Skeletal muscle cell (primary cell): ENCODE results near the gene DDX49.
"Not testable (repeated sequence)": the region's sequence is repeated elsewhere in the genome, so short reads cannot be mapped to it uniquely, and the experiment has no call there.

Experiments
- DNase-seq: peaks from one replicate; pipeline ENCODE4 v3.0.0-alpha.2; 2010; ENCODE audit warnings: low read depth
- H3K4me3 ChIP-seq: 2 replicates; pipeline ENCODE4 v1.5.1; 2011; ENCODE audit warnings: low read depth, mild to moderate bottlenecking, control low read depth, low read length, moderate library complexity

The DDX49 gene

DNA sequence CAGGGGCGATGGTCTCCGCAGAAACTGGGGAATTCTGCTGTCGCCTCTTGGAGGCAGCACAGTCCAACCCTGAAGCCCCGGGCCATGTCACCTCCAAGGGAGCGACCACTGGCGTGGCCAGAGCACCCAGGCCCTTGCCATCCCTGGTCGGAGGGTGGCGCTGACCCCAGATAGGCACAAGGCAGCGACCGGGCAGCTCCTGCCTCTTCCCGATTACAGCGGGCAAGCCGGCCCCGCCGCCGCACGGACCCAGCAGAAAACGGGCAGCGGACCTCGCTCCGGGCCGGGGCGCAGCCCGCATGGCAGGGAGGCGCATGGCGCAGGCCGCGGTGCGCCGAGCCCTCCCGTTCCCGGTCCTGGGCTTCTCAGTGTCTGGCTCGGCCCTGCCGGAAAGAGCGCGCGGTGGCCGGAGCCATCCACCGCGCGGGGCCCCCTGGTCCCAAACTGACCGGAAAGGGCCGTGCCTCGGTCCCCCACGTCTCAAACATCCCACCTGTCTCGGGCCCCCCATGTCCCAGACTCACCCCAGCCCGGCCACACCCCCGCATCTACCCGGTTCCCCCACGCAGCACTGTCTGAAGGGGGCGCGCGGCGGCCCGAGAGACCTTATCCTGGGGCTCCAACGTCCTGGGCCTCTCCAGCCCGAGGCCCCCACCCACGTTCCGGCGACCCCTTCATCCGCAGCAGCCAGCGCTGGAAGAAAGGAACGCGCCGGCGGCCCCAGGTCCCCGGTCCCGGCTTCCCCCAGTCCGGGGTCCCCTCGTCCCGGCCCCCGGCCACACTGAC is 24.3 kb upstream of the DDX49 start:
- H3K4me3 ChIP-seq: peak overlapping the region; percentile 63
- DNase-seq: no peak

- H3K4me3 ChIP-seq: peak within 1 kb of the TSS; percentile 63
- no peak for DNase-seq
Measured at GRCh38 chr19:18895824-18896341, 23.6 kb upstream of the DDX49 start, which contains the start of gene CERS1. TSS of gene CERS1 (minus strand) at chr19:18896158. CDS start at chr19:18896072, 86 bp downstream.

GRCh38 chr19:18896421-18896841 is 23.1 kb upstream of the DDX49 start:
- DNase-seq: no peak
- peak overlapping the region; percentile 23 for H3K4me3 ChIP-seq

- DNase-seq: no peak
- H3K4me3 ChIP-seq: no peak overlapping the region
Measured at GRCh38 chr19:18897094-18898029, 22.2 kb upstream of the DDX49 start.

DNA sequence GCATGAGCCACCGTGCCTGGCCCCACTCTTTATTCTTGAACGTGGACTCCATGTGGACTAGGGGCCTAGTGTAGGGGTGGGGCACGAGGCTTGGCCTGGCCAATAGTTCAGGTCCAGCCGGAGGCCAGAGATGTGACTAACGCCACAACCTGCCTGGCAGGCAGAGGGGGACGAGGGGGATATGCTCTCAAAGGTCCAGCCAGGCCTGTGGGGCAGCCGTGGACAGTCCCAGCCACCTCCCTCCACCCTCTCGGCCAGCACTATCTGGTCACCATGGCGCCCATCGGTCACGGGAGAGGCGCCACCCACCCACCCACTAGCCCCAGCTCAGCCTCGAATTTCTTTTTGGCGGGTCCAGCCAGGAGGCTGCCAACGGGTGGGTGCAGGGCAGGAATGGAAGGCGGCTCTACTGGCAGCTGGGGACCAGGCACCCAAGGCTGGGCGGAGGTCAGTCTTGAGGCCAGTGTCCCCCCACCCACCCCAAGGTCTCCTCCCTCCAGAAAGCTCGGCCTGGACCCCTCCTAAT is 21.4 kb upstream of the DDX49 start:
- no peak overlapping the region for H3K4me3 ChIP-seq
- DNase-seq: no peak

GRCh38 chr19:18898607-18899408 is 20.7 kb upstream of the DDX49 start:
- no peak for DNase-seq
- H3K4me3 ChIP-seq: no peak overlapping the region

- no peak for DNase-seq
- no peak overlapping the region for H3K4me3 ChIP-seq
Measured at GRCh38 chr19:18899624-18900560, 19.6 kb upstream of the DDX49 start.

DNA sequence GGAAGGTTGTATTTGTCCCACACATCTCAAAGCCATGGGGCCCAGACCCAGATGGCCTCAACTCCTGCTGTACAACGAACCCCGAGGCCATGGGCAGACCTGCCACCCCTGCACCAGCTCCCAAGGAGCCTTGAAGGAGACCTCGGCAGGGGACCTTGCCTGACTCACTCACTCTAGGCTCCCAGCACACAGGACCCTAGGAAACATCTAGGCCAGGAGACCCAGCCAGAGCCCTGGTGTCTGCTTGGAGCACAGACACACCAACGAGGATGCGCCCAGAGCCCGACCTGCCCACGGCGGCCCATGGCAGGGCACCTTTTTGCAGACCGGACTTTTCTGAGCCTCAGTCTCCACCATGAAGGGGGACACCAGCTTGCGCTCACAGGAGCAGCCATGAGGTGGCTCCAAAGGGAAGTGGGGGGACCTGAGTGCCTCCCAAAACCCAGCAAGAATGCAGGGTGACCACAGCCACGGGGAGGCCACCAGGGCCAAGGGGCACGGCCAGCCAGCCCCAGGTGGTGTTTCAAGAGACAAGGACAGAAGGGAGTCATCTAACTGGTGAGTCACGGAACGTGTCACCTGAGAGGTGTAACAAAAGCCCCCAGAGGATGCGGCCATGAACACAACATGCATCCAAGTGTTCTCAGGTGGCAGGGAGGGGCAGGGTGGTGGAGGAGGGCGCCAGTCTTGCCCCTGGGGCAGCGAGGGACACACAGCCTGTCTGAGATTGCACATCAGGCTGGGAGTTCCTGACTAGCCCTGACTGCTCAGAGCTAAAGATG is 18.6 kb upstream of the DDX49 start:
- no peak overlapping the region for H3K4me3 ChIP-seq
- DNase-seq: no peak

- H3K4me3 ChIP-seq: no peak overlapping the region
- DNase-seq: no peak
Measured at GRCh38 chr19:18901491-18901890, 18.0 kb upstream of the DDX49 start.

DNA sequence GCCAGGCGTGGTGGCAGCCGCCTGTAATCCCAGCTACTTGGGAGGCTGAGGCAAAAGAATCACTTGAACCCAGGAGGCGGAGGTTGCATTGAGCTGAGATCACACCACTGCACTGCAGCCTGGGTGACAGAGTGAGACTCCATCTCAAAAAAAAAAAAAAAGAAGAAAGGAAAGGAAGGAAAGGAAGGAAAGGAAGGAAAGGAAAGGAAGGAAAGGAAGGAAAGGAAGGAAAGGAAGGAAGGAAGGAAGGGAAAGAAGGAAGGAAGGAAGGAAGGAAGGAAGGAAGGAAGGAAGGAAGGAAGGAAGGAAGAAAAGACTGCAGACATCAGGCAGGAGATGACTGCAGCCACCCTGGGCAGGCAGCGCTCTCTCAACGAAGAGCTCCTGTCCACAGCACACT is 17.0 kb upstream of the DDX49 start:
- H3K4me3 ChIP-seq, DNase-seq: not testable (repeated sequence)

DNA sequence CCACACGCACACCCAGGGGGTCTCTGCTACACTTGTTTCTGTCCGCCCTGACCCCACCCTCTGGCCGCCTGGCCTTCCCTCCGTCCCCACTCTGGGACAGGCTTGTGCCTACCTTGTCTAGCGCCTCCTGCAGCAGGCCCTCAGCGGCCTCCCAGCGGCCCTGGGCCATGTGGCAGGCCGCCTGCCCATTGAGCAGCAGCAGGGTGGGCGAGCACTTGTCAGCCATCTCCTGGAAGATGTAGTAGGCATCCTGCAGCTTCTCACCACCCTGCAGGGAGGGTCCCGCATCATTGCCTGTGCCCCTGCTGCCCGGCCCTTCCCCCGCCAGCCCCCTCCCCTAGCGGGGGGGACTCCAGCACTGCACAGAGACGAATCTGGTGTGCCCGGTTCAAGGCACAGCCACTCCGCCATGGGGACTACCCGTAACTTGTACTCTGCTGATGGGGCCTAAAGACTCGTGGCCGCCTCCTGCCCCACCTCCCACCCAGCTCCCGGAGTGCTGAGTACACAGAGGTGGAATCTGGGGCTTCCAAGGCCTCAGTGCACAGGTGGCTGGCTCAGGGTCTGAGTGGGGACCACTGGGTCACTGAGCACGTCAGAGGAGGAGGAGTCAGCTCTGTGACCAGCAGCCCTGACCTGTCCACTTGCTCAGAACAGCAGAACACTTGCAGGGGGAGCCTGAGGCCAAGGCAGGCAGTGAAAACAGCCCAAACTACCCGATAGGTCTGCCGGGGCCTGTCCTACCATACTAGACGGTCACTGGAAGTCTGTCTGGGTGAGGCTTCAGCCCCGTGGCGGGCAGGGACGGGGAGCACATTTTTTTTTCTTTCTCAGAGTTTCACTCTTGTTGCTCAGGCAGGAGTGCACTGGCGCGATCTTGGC is 16.1 kb upstream of the DDX49 start:
- no peak overlapping the region for H3K4me3 ChIP-seq
- DNase-seq: no peak

DNA sequence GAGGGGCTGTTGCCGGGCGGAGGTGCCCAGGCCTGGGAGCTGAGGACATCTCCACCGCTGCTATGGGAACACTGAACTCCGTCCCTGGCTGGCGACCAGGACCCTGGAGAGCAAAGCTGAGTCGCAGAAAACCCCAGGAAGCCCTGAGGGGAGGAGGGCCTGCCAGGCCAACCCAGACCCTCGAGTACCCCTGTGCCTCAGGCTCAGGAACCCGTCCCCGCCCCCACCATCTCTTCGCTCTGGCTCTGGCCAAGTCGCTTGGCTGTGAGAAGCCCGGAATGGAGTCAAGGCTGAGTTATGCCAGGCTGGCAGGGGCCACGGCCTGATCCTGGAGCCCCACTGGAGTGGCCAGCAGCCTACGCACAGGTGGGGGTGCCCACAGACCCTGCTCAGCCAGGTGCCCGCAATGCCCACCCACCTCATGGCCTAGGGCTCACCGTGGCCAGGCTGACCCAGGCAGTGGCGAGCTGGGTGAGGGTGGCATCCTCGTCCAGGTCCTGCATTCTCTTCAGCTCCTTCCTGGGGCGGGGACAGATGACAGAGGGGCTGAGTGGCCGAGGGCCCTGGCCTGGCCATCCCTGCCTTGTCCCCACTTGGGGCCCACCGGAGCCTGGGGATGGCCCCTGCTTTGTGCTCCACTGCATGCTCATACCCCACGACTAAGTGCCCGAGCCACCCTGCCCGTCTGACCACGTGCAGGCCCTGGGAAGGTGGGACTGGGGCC is 15.0 kb upstream of the DDX49 start:
- no peak for DNase-seq
- no peak overlapping the region for H3K4me3 ChIP-seq

GRCh38 chr19:18905058-18905456 is 14.5 kb upstream of the DDX49 start:
- H3K4me3 ChIP-seq: no peak overlapping the region
- no peak for DNase-seq

DNA sequence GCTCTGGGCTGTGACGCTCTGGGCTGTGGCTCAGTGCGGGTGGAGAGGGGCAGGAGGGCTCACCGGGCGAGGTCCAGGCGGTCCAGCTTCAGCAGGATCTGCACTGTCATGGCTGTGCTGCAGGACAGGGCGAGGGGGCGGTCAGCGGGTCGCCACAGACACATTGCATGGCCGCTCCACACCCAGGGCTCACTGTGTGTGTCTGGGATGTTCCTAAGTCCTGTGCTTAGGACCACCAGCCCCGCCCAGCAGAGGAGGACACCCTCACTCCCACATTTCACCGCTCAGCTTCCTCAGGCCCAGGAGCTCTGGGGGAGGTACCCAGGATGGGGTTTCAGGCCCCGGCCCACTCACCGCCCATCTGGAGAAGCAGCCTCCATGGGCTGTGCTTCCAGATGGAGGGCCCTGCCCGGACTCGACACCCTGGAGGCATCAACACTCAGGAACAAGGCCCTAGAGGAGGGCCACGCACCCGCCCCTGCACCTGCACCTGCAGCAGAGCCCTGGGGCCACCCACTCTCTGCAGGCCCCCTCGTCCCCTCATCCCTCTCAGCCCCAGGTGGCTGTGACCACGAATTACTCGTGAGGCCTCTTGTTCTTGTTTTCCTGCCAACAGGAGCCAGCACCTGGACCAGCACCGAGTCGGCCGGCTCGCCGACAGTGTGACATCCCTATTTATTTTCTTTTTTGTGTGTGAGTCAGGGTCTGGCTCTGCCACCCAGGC is 13.8 kb upstream of the DDX49 start:
- no peak overlapping the region for H3K4me3 ChIP-seq
- DNase-seq: no peak
